PC-3 (cell line): ENCODE results near the gene GEMIN8.

Experiments
- CTCF ChIP-seq: fragments of 300-600 bp; sonication (generic); conservative IDR thresholded peaks from 2 replicates; pipeline ENCODE4 v1.5.1; 2017; ENCODE audit warnings: antibody characterized with exemption, low read depth, mild to moderate bottlenecking, low read length
- EZH2 ChIP-seq: fragments of 300-600 bp; sonication (generic); IDR thresholded peaks from one replicate; pipeline ENCODE4 v1.6.1; 2017; ENCODE audit warnings: antibody characterized with exemption, mild to moderate bottlenecking, low read length; ENCODE audit not compliant: unreplicated experiment
- EZH2phosphoT487 ChIP-seq: fragments of 300-600 bp; sonication (generic); IDR thresholded peaks from 2 replicates; pipeline ENCODE4 v1.6.1; 2018; ENCODE audit warnings: mild to moderate bottlenecking, antibody characterized with exemption, low read length, borderline replicate concordance

GRCh38 chrX:14026121-14026520 lies 3.6 kb downstream of the GEMIN8 start:
- TF ChIP-seq EZH2 (no peak), CTCF (no peak), EZH2phosphoT487 (no peak)
